Peyer's patch (tissue), 4 donors: Measurements from ENCODE around the gene VSIR. TPM values are rescaled to one million over a fixed set of nuclear protein-coding genes. Genes with fewer than 3 reads are reported as not detected.

ENCODE experiments used
- DNase-seq, 3 donors: peaks; one replicate each; pipeline ENCODE4 v3.0.0-alpha.2; 2017 to 2019
- H3K27ac ChIP-seq, 4 donors: fragments of 200-600 bp; sonication (generic); one replicate each; pipeline ENCODE4 v1.5.1; 2016 to 2019
- H3K27me3 ChIP-seq, 2 donors: fragments of 200-600 bp; sonication (generic); one replicate each; pipeline ENCODE4 v1.5.1; 2019
- H3K36me3 ChIP-seq, 3 donors: fragments of 200-600 bp; sonication (generic); one replicate each; pipeline ENCODE4 v1.5.1; 2016 to 2019
- H3K4me1 ChIP-seq, 4 donors: fragments of 200-600 bp; sonication (generic); one replicate each; pipeline ENCODE4 v1.5.1; 2016 to 2019
- H3K4me3 ChIP-seq, 4 donors: fragments of 200-600 bp; sonication (generic); 1 replicate in 3 of 4; 2 replicates in 1 of 4; pipeline ENCODE4 v1.5.1; 2016 to 2019; ENCODE audit warnings: mild to moderate bottlenecking in 1 of 4
- H3K9me3 ChIP-seq, 4 donors: fragments of 200-600 bp; sonication (generic); one replicate each; pipeline ENCODE4 v1.5.1; 2016 to 2019; ENCODE audit warnings: mild to moderate bottlenecking in 1 of 4
- POLR2A ChIP-seq, 2 donors: fragments of 450-650 bp; IDR thresholded peaks; one replicate each; pipeline ENCODE4 v1.5.1; 2017; ENCODE audit warnings: antibody characterized with exemption in 2 of 2, mild to moderate bottlenecking in 2 of 2, moderate library complexity in 2 of 2
- small RNA-seq, 2 donors: library from RNA; depleted of rRNA; stranded (forward); fragments of <200 nt; gene quantifications; one replicate each; pipeline ENCODE3, GENCODE V24; 2016
- total RNA-seq, 4 donors: library from RNA; depleted of rRNA; stranded (reverse); fragments of >200 nt; gene quantifications; one replicate each; pipeline ENCODE4 v1.1.0, GENCODE V29; 2016
- TF ChIP-seq, protein P1 (sequence below), 6 experiments: fragments of 450-650 bp in 4 of 6; fragments of 200-600 bp in 2 of 6; sonication (generic) in 1 of 6; IDR thresholded peaks; one replicate each; pipeline ENCODE4 v1.5.1; 2017 to 2019; ENCODE audit warnings: antibody characterized with exemption in 6 of 6, mild to moderate bottlenecking in 3 of 6, moderate library complexity in 1 of 6

The VSIR gene
- total RNA-seq, 4 donors from 2014 or later: 38.0 to 169 (median 127) TPM

DNA sequence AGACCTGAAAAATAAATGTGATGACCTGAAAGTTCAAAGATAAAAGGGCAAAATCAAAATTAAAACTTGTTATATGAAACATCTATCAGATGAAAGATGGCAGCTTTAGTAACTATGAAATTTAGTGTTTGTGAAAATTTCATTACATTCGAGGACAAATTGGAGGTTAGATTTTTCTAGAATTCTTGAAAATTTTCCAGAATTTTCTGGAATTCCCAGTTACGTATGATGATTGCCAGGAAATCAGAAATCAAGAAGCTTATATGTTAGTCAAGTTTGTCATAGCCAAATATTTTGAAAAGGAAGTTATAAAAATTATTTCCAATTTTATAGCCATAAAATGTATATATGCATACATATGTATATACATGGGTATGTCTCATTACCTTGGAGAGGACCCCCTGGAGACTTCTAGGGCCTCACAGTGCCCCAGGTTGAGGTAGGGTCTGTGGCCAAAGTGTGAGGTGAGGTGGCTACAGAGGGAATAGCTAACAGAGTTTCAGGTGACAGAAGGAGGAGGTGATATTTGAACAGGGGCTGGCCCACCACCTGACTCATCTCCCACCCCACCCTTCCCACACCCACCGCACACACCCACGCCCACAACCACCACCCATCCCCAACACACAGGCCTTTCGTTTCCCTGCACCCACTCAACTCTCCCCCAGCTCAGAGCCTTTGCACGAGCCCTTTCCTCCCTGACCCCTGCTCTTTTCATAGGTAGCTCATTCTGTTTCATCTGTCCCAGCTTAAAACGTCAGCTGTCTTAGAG lies 75.2 kb downstream of the VSIR start:
- H3K9me3 ChIP-seq: no peaks in the 10 kb centered on the region
- no peaks in the 10 kb centered on the region for H3K36me3 ChIP-seq
- H3K4me1 ChIP-seq: peaks cover 0 to 24% (median 18%) of the 10 kb centered on the region in 4 donors
- no peak overlapping the region for H3K27ac ChIP-seq
- no peak overlapping the region for H3K4me3 ChIP-seq
- no peaks in the 10 kb centered on the region for H3K27me3 ChIP-seq
- no peak for TF ChIP-seq POLR2A (IDR thresholded peaks at IDR 0.05)
- TF ChIP-seq, protein P1, sequence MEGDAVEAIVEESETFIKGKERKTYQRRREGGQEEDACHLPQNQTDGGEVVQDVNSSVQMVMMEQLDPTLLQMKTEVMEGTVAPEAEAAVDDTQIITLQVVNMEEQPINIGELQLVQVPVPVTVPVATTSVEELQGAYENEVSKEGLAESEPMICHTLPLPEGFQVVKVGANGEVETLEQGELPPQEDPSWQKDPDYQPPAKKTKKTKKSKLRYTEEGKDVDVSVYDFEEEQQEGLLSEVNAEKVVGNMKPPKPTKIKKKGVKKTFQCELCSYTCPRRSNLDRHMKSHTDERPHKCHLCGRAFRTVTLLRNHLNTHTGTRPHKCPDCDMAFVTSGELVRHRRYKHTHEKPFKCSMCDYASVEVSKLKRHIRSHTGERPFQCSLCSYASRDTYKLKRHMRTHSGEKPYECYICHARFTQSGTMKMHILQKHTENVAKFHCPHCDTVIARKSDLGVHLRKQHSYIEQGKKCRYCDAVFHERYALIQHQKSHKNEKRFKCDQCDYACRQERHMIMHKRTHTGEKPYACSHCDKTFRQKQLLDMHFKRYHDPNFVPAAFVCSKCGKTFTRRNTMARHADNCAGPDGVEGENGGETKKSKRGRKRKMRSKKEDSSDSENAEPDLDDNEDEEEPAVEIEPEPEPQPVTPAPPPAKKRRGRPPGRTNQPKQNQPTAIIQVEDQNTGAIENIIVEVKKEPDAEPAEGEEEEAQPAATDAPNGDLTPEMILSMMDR (IDR thresholded peaks at IDR 0.05): no peak
- no peak for DNase-seq

Small RNAs within 50 kb of the gene (small RNA-seq; reads per million reads assigned to genes)
- 0 reads per million in 2 donors for gene MIR7152

Other genes with a start within 250 kb of the VSIR start
- gene C10orf105, start 53.7 kb downstream of the VSIR start, total RNA-seq: under 1 TPM in 1 of 4 donors, not detected in 3; 0.27 TPM
- gene PSAP, start 77.7 kb upstream of the VSIR start, total RNA-seq: 100 to 1,000 TPM; 193 to 647 (median 491) TPM
- gene CHST3, start 190.9 kb upstream of the VSIR start, total RNA-seq: 1 to 10 TPM in 3 of 4 donors, under 1 TPM in 1; 0.88 to 9.1 (median 3.0) TPM